ENCODE results near the gene FGD2. TPM values are rescaled to one million over a fixed set of nuclear protein-coding genes. Genes with fewer than 3 reads are reported as not detected.
"Not testable (repeated sequence)": the region's sequence is repeated elsewhere in the genome, so short reads cannot be mapped to it uniquely, and the experiment has no call there.

FGD2 gene
- total and polyA plus RNA-seq, 12 donors: 1.0 to 22.1 (median 2.5) TPM

- Histone ChIP-seq H3K9me3 (no peaks in the 10 kb centered on the region), H3K27me3 (no peaks in the 10 kb centered on the region), H3K27ac (peak overlapping the region in 1 of 10 donors; percentile 3), H3K4me1 (peaks cover 0 to 31% (median 5%) of the 10 kb centered on the region in 9 donors), H3K4me3 (no peak overlapping the region), H3K36me3 (no peaks in the 10 kb centered on the region)
- 96 to 97% methylated on average over 9 of the region's 9 CpGs for WGBS, 2 donors
- intact Hi-C loops (cut with DNase I): no loop called here
- TF ChIP-seq CTCF (IDR thresholded peaks at IDR 0.05): no peak
- DNase-seq (no peak), ATAC-seq (no peak)
These were observed 52.7 kb downstream of the FGD2 start for GRCh38 chr6:37058084-37058586.

- ATAC-seq; DNase-seq; H3K36me3 ChIP-seq; H3K9me3 ChIP-seq; H3K27me3 ChIP-seq; H3K4me3 ChIP-seq; intact Hi-C loops (cut with DNase I): not testable (repeated sequence)
- peak overlapping the region in 5 of 10 donors; percentile 19 to 79 (median 52) for H3K27ac ChIP-seq
- peaks cover 0 to 31% (median 5%) of the 10 kb centered on the region in 9 donors for H3K4me1 ChIP-seq
- WGBS, 2 donors: 91 to 98% methylated on average over 5 of the region's 5 CpGs
These were observed 53.5 kb downstream of the FGD2 start for GRCh38 chr6:37058984-37059343.

DNA sequence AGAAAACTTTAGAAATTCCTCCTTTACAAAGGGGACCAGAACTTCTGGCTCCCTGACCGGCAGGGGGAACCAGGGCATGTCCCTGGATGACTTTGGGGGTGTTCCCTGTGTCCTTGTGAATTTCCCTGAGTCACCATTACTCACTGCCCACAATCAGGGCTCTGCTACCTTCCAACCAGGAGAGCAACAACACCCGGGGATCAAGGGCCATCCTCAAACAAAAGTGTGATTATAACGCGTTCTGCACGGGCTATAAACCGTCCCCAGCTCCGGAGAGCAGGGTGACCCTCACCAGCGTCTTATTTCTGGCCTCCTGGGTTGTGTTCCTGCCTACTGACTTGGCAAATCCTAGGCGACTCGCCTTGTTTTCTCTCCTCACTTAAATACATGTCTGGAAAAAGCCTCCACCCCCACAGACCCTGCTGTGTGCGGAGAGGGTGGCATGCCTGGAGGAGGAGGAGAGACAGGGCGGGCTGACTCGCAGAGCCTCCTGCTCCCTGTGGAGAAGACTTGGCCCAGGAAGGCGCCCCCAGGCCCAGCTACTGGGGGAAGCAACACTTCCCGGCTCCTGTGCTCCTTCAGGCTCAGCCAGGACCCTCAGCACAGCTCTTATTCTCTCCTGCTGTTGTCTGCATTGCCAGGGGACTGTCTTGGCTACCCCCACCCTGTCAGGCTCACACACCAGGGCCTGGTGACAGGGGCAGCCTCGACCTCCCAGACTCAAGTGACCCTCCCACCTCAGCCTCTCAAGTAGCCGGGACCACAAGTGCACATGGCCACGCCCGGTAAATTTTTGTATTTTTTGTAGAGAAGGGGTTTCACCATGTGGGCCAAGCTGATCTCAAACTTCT lies 54.1 kb downstream of the FGD2 start:
- Histone ChIP-seq H3K27ac (peak overlapping the region in 7 of 10 donors; percentile 19 to 79 (median 49)), H3K4me1 (peaks cover 0 to 31% (median 5%) of the 10 kb centered on the region in 9 donors), H3K36me3 (no peaks in the 10 kb centered on the region), H3K9me3 (no peaks in the 10 kb centered on the region), H3K27me3 (no peaks in the 10 kb centered on the region), H3K4me3 (no peak overlapping the region)
- peak; percentile 61 to 89 (median 68) for ATAC-seq
- DNase-seq: peak; percentile 46 to 52
- intact Hi-C loops (cut with DNase I): loop anchor here in 1 of 10 donors (5.0 kb wide), 1 partner anchor 43 kb away; no protein-coding TSS in a partner anchor
- WGBS, 2 donors: 60 to 64% methylated on average over 19 of the region's 19 CpGs
- peak in 7 of 9 donors; percentile 12 to 54 (median 42) for TF ChIP-seq CTCF (IDR thresholded peaks at IDR 0.05)

DNA sequence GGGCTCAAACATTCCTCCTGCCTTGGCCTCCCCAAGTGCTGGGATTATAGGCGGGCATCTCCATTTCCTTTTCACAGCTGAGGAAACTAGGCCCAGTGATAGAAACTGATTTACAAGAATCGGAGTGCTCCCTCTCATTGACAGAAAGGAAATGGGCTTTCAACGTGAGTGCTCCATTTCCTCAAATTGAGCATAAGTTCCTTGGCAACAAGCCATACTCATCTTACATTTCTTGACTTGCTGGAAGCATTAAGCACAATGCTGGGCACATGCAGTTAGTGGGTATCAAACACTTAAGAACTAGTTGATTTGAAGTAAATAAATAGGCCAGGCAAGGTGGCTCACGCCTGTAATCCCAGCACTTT lies 54.7 kb downstream of the FGD2 start:
- no peak for TF ChIP-seq CTCF (IDR thresholded peaks at IDR 0.05)
- Histone ChIP-seq H3K4me3 (no peak overlapping the region), H3K9me3 (no peaks in the 10 kb centered on the region), H3K4me1 (peaks cover 0 to 31% (median 5%) of the 10 kb centered on the region in 9 donors), H3K27ac (peak overlapping the region in 3 of 10 donors; percentile 52 to 79 (median 76)), H3K27me3 (no peaks in the 10 kb centered on the region), H3K36me3 (no peaks in the 10 kb centered on the region)
- intact Hi-C loops (cut with DNase I): loop anchor here in 1 of 10 donors (5.0 kb wide), 1 partner anchor 42 kb away; no protein-coding TSS in a partner anchor
- WGBS, 2 donors: 71 to 84% methylated on average over 4 of the region's 4 CpGs
- ATAC-seq (no peak), DNase-seq (no peak)
